SK-N-SH (cell line): ENCODE measurements around the gene ATXN2. TPM values are rescaled to one million over a fixed set of nuclear protein-coding genes. Genes with fewer than 3 reads are reported as not detected.

Experiments
- CTCF ChIA-PET: fragments of 300-600, 350-600 bp; formaldehyde crosslinking; extraction: SDS; loops from one replicate; lab custom pipeline; 2021; lab: Yijun Ruan, JAX
- POLR2A ChIA-PET: fragments of 350-600 bp; sonication (Branson Sonifier 250); formaldehyde crosslinking; extraction: SDS; loops from one replicate; lab custom pipeline; 2020; ENCODE audit warnings: antibody characterized with exemption, inconsistent platforms; lab: Yijun Ruan, JAX
- DNase-seq: peaks from one replicate; pipeline ENCODE4 v3.0.0; 2012
- H2AFZ ChIP-seq: fragments of 200-600 bp; sonication (generic); 2 replicates; pipeline ENCODE4 v1.8.1; 2016; ENCODE audit warnings: antibody characterized with exemption, mild to moderate bottlenecking, low read depth
- H3F3A ChIP-seq: fragments of 200-600 bp; sonication (generic); replicated peaks from 2 replicates; pipeline ENCODE3; 2016; ENCODE audit warnings: antibody characterized with exemption, mild to moderate bottlenecking; ENCODE audit not compliant: insufficient read depth
- H3K27ac ChIP-seq, 2 experiments: fragments of 200-500 bp in 1 of 2; fragments of 200-600 bp in 1 of 2; sonication (Bioruptor generic) in 1 of 2; sonication (generic), shearing (Covaris generic) in 1 of 2; 2 replicates each; pipeline versions ENCODE4 v1.5.1 to v1.6.1; 2014 to 2016; ENCODE audit warnings: low read depth in 2 of 2, inconsistent platforms in 1 of 2, low read length in 1 of 2, mild to moderate bottlenecking in 1 of 2, mixed read lengths in 1 of 2
- H3K27me3 ChIP-seq: fragments of 200-600 bp; sonication (generic), shearing (Covaris generic); 2 replicates; pipeline ENCODE4 v1.6.1; 2016; ENCODE audit warnings: mixed run types; ENCODE audit not compliant: insufficient read depth
- H3K36me3 ChIP-seq, 2 experiments: fragments of 200-500 bp in 1 of 2; fragments of 200-600 bp in 1 of 2; sonication (Bioruptor generic) in 1 of 2; sonication (generic) in 1 of 2; replicated peaks in 1 of 2; 2 replicates each; pipeline versions ENCODE3 to v1.5.1; 2014 to 2016; ENCODE audit warnings: low read length in 1 of 2, mild to moderate bottlenecking in 1 of 2; ENCODE audit not compliant: insufficient read depth in 2 of 2, control insufficient read depth in 1 of 2
- H3K4me1 ChIP-seq, 2 experiments: fragments of 200-500 bp in 1 of 2; fragments of 200-600 bp in 1 of 2; sonication (Bioruptor generic) in 1 of 2; sonication (generic), shearing (Covaris generic) in 1 of 2; 2 replicates each; pipeline versions ENCODE4 v1.5.1 to v1.6.1; 2014 to 2016; ENCODE audit warnings: low read depth in 1 of 2, low read length in 1 of 2, mixed run types in 1 of 2; ENCODE audit not compliant: insufficient read depth in 2 of 2, control insufficient read depth in 1 of 2
- H3K4me2 ChIP-seq: fragments of 200-600 bp; sonication (generic), shearing (Covaris generic); 2 replicates; pipeline ENCODE4 v1.6.1; 2017; ENCODE audit warnings: mixed run types
- H3K4me3 ChIP-seq, 2 experiments: fragments of 200-500 bp in 1 of 2; fragments of 200-600 bp in 1 of 2; sonication (Bioruptor generic) in 1 of 2; sonication (generic), shearing (Covaris generic) in 1 of 2; 2 replicates each; pipeline versions ENCODE4 v1.5.1 to v1.8.1; 2014 to 2016; ENCODE audit warnings: low read depth in 2 of 2, inconsistent platforms in 1 of 2, low read length in 1 of 2, mild to moderate bottlenecking in 1 of 2, mixed read lengths in 1 of 2, moderate library complexity in 1 of 2
- H3K79me2 ChIP-seq: fragments of 200-600 bp; sonication (generic); 2 replicates; pipeline ENCODE4 v1.8.1; 2017; ENCODE audit warnings: mild to moderate bottlenecking; ENCODE audit not compliant: insufficient read depth
- H3K9ac ChIP-seq: fragments of 200-600 bp; sonication (generic); 2 replicates; pipeline ENCODE4 v1.6.1; 2017; ENCODE audit warnings: mixed run types
- H3K9me2 ChIP-seq: fragments of 200-600 bp; sonication (generic); 2 replicates; pipeline ENCODE4 v1.6.1; 2017; ENCODE audit warnings: mixed run types
- H3K9me3 ChIP-seq: fragments of 200-600 bp; sonication (generic); 2 replicates; pipeline ENCODE4 v1.6.1; 2017; ENCODE audit warnings: mixed run types, mild to moderate bottlenecking, moderate library complexity
- H4K20me1 ChIP-seq: fragments of 200-600 bp; sonication (generic); 2 replicates; pipeline ENCODE4 v1.6.1; 2017; ENCODE audit warnings: mild to moderate bottlenecking, mixed run types; ENCODE audit not compliant: insufficient read depth
- CHD2 ChIP-seq: fragments of 150-350 bp; IDR thresholded peaks from 2 replicates; pipeline ENCODE4 v1.6.1; 2018; ENCODE audit warnings: low read length; ENCODE audit not compliant: partially characterized antibody
- ELF1 ChIP-seq: IDR thresholded peaks from 2 replicates; pipeline ENCODE4 v1.4.0; 2012
- EP300 ChIP-seq, 2 experiments: IDR thresholded peaks; 2 replicates each; pipeline versions ENCODE4 v1.4.0 to v1.6.1; 2012; ENCODE audit warnings: borderline replicate concordance in 1 of 2, low read depth in 1 of 2, low read length in 1 of 2
- FOXJ3 ChIP-seq: sonication (generic); formaldehyde crosslinking; IDR thresholded peaks from 2 replicates; pipeline ENCODE4 v1.5.1; 2020; ENCODE audit warnings: mild to moderate bottlenecking, missing genetic modification reagents
- IRF3 ChIP-seq: fragments of 150-350 bp; IDR thresholded peaks from 2 replicates; pipeline ENCODE4 v1.6.1; 2016; ENCODE audit warnings: mild to moderate bottlenecking, low read depth, low read length
- JUND ChIP-seq: IDR thresholded peaks from 2 replicates; pipeline ENCODE4 v1.4.0; 2012
- MXI1 ChIP-seq: IDR thresholded peaks from 2 replicates; pipeline ENCODE4 v1.6.1; 2012; ENCODE audit warnings: mild to moderate bottlenecking, low read depth, low read length, improper control_type of control experiment
- NRF1 ChIP-seq: IDR thresholded peaks from 2 replicates; pipeline ENCODE4 v1.6.1; 2012; ENCODE audit warnings: low read depth, mild to moderate bottlenecking, low read length
- POLR2AphosphoS5 ChIP-seq: IDR thresholded peaks from 2 replicates; pipeline ENCODE4 v1.6.1; 2012; ENCODE audit warnings: low read depth, low read length
- RAD21 ChIP-seq: IDR thresholded peaks from 2 replicates; pipeline ENCODE4 v1.6.1; 2012; ENCODE audit warnings: mild to moderate bottlenecking, low read length
- RFX5 ChIP-seq: IDR thresholded peaks from 2 replicates; pipeline ENCODE4 v1.6.1; 2012; ENCODE audit warnings: mild to moderate bottlenecking, improper control_type of control experiment, low read length
- RXRA ChIP-seq: IDR thresholded peaks from 2 replicates; pipeline ENCODE4 v1.4.0; 2012; ENCODE audit warnings: low read depth, mild to moderate bottlenecking, borderline replicate concordance
- SIN3A ChIP-seq: IDR thresholded peaks from 2 replicates; pipeline ENCODE4 v1.6.1; 2012; ENCODE audit warnings: low read depth, mild to moderate bottlenecking, low read length, moderate library complexity, borderline replicate concordance
- SMC3 ChIP-seq: IDR thresholded peaks from 2 replicates; pipeline ENCODE4 v1.6.1; 2012; ENCODE audit warnings: low read depth, low read length, improper control_type of control experiment
- TCF12 ChIP-seq: IDR thresholded peaks from 2 replicates; pipeline ENCODE4 v1.4.0; 2012
- WGBS: methylation state at CpG from one replicate; pipeline ENCODE4 v1.1.6; 2017; ENCODE audit warnings: low lambda C conversion rate; 5-methylcytosine and 5-hydroxymethylcytosine counted together
- polyA plus RNA-seq, 3 experiments: library from polyadenylated mRNA; depleted of rRNA; stranded (reverse); fragments of >200 nt; gene quantifications; 2 replicates each; pipeline ENCODE4 v1.2.3, GENCODE V29; 2012
- TF ChIP-seq, protein P1 (sequence below): fragments of 200-600 bp; sonication (generic); IDR thresholded peaks from 2 replicates; pipeline ENCODE4 v1.6.1; 2017; ENCODE audit warnings: antibody characterized with exemption, mild to moderate bottlenecking, moderate library complexity

Gene ATXN2
- polyA plus RNA-seq, 1 of the 3 experiments (the other 2 are of a cell fraction): 35.7 TPM

- no peak for DNase-seq
- Histone ChIP-seq H3K9me2 (no peaks in the 10 kb centered on the region), H3K4me1 (no peaks in the 10 kb centered on the region), H3K36me3 (peaks cover 51 to 76% of the 10 kb centered on the region in 2 experiments), H3K4me2 (no peak overlapping the region), H3K9me3 (no peaks in the 10 kb centered on the region), H4K20me1 (no peaks in the 10 kb centered on the region), H3K4me3 (no peak overlapping the region), H3K27ac (no peak overlapping the region), H3K9ac (no peak overlapping the region), H2AFZ (no peak overlapping the region)
- POLR2A ChIA-PET: no interaction called here
- TF ChIP-seq RXRA (no peak), JUND (no peak), SMC3 (no peak), MXI1 (no peak), EP300 (IDR thresholded peaks at IDR 0.05; ENCODE audit: borderline replicate concordance in 1 of 2, low read depth in 1 of 2, low read length in 1 of 2) (no peak), RFX5 (no peak), RAD21 (no peak), TCF12 (no peak), CHD2 (no peak), POLR2AphosphoS5 (no peak), IRF3 (no peak), NRF1 (no peak)
- TF ChIP-seq, all 33 proteins: peak for 0
- 87% methylated on average over 2 of the region's 2 CpGs for WGBS
- H3K27me3 ChIP-seq: no peaks in the 10 kb centered on the region
- CTCF ChIA-PET: no interaction called here
- H3F3A ChIP-seq: peaks cover 15% of the 10 kb centered on the region
- peaks cover 23% of the 10 kb centered on the region for H3K79me2 ChIP-seq
These were observed 92.9 kb downstream of the ATXN2 start for GRCh38 chr12:111506260-111506659.

- POLR2A ChIA-PET: no interaction called here
- WGBS: 85% methylated on average over 1 of the region's 1 CpG
- CTCF ChIA-PET: no interaction called here
These were observed 93.5 kb downstream of the ATXN2 start for GRCh38 chr12:111505601-111506036.

More at GRCh38 chr12:111505601-111506036, 93.5 kb downstream of the ATXN2 start:
- Histone ChIP-seq H3K27ac (no peak overlapping the region), H3K9ac (no peak overlapping the region), H3K79me2 (peaks cover 22% of the 10 kb centered on the region; the same call in 1 of the 2 replicates), H3K36me3 (peaks cover 51 to 75% of the 10 kb centered on the region in 2 experiments), H2AFZ (no peak overlapping the region), H3F3A (peaks cover 13% of the 10 kb centered on the region), H3K4me1 (no peaks in the 10 kb centered on the region), H3K9me3 (no peaks in the 10 kb centered on the region), H3K9me2 (no peaks in the 10 kb centered on the region), H3K4me3 (no peak overlapping the region), H4K20me1 (no peaks in the 10 kb centered on the region), H3K4me2 (no peak overlapping the region), H3K27me3 (no peaks in the 10 kb centered on the region)
- TF ChIP-seq FOXJ3 (CRISPR knock-in tag) (no peak), ELF1 (no peak), IRF3 (no peak), SIN3A (no peak)
- TF ChIP-seq, protein P1, sequence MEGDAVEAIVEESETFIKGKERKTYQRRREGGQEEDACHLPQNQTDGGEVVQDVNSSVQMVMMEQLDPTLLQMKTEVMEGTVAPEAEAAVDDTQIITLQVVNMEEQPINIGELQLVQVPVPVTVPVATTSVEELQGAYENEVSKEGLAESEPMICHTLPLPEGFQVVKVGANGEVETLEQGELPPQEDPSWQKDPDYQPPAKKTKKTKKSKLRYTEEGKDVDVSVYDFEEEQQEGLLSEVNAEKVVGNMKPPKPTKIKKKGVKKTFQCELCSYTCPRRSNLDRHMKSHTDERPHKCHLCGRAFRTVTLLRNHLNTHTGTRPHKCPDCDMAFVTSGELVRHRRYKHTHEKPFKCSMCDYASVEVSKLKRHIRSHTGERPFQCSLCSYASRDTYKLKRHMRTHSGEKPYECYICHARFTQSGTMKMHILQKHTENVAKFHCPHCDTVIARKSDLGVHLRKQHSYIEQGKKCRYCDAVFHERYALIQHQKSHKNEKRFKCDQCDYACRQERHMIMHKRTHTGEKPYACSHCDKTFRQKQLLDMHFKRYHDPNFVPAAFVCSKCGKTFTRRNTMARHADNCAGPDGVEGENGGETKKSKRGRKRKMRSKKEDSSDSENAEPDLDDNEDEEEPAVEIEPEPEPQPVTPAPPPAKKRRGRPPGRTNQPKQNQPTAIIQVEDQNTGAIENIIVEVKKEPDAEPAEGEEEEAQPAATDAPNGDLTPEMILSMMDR: peak; percentile 23; the same call in 1 of the 2 replicates
- DNase-seq: no peak
